Colonic mucosa (tissue), 4 donors: ENCODE measurements around the gene SEMA3A. TPM values are rescaled to one million over a fixed set of nuclear protein-coding genes. Genes with fewer than 3 reads are reported as not detected.
"Not testable (repeated sequence)": the region's sequence is repeated elsewhere in the genome, so short reads cannot be mapped to it uniquely, and the experiment has no call there.

Source experiments
- DNase-seq: peaks from one replicate; pipeline ENCODE4 v3.0.0-alpha.2; 2020
- H3K27ac ChIP-seq: fragments of 200-600 bp; one replicate; pipeline ENCODE4 v1.8.0; 2021
- H3K27me3 ChIP-seq: fragments of 200-600 bp; one replicate; pipeline ENCODE4 v1.8.0; 2021
- H3K36me3 ChIP-seq: fragments of 200-600 bp; one replicate; pipeline ENCODE4 v1.8.0; 2021
- H3K4me1 ChIP-seq: fragments of 200-600 bp; one replicate; pipeline ENCODE4 v1.8.0; 2021; ENCODE audit warnings: mild to moderate bottlenecking
- H3K4me3 ChIP-seq: fragments of 200-600 bp; one replicate; pipeline ENCODE4 v1.8.0; 2021
- H3K9ac ChIP-seq, 2 donors: one replicate each; pipeline ENCODE4 v1.7.0; 2013; ENCODE audit warnings: control low read depth in 2 of 2, low read depth in 2 of 2, low read length in 2 of 2
- H3K9me3 ChIP-seq: fragments of 200-600 bp; one replicate; pipeline ENCODE4 v1.8.0; 2021
- CTCF ChIP-seq: fragments of 200-600 bp; IDR thresholded peaks from one replicate; pipeline ENCODE4 v1.8.0; 2022; ENCODE audit warnings: antibody characterized with exemption, mild to moderate bottlenecking
- intact Hi-C: fragments of 100-400 bp; cut with DNase I; formaldehyde crosslinking; loops from one replicate; pipeline ENCODE4 v1.14.1; 2022
- total RNA-seq, 2 donors: library from RNA; stranded (reverse); fragmentation: NEBNext Ultra II Directional in 1 of 2; extraction: Animal tissue kit (Norgen Biotek cat#: 25700) in 1 of 2; gene quantifications; one replicate each; pipeline ENCODE4 v1.2.1, GENCODE V29; 2021
- donor health status: healthy.
- donor health status: DM: no; HTN: no; CAD: no.
- donor health status: DM: no; HTN: no; CAD: no.

SEMA3A gene
- total RNA-seq, 2 donors from 2014 or later: 1.7 to 14.2 TPM

GRCh38 chr7:84219310-84219709 lies 24.7 kb upstream of the SEMA3A start:
- no peaks in the 10 kb centered on the region for H3K36me3 ChIP-seq
- H3K27me3 ChIP-seq: no peaks in the 10 kb centered on the region
- no peaks in the 10 kb centered on the region for H3K9me3 ChIP-seq
- no peak overlapping the region for H3K4me3 ChIP-seq
- H3K4me1 ChIP-seq: no peaks in the 10 kb centered on the region
- H3K9ac ChIP-seq: no peak overlapping the region
- DNase-seq: no peak
- TF ChIP-seq CTCF: no peak
- no peak overlapping the region for H3K27ac ChIP-seq
- intact Hi-C loops: no loop called here

GRCh38 chr7:84218681-84219080 lies 24.1 kb upstream of the SEMA3A start:
- Histone ChIP-seq H3K9me3 (no peaks in the 10 kb centered on the region), H3K9ac (no peak overlapping the region)
- peak; percentile 20 for DNase-seq

GRCh38 chr7:84216472-84216871 lies 21.9 kb upstream of the SEMA3A start:
- Histone ChIP-seq H3K4me3 (no peak overlapping the region), H3K27me3 (no peaks in the 10 kb centered on the region), H3K4me1 (no peaks in the 10 kb centered on the region), H3K36me3 (no peaks in the 10 kb centered on the region), H3K9me3 (no peaks in the 10 kb centered on the region), H3K9ac (no peak overlapping the region), H3K27ac (no peak overlapping the region)
- intact Hi-C loops: no loop called here
- no peak for TF ChIP-seq CTCF
- DNase-seq: no peak

More at GRCh38 chr7:84218681-84219080, 24.1 kb upstream of the SEMA3A start:
- Histone ChIP-seq H3K4me1 (no peaks in the 10 kb centered on the region), H3K4me3 (no peak overlapping the region), H3K36me3 (no peaks in the 10 kb centered on the region), H3K27me3 (no peaks in the 10 kb centered on the region), H3K27ac (no peak overlapping the region)
- intact Hi-C loops: no loop called here
- no peak for TF ChIP-seq CTCF

- H3K9me3 ChIP-seq, H3K27ac ChIP-seq, H3K4me3 ChIP-seq, H3K9ac ChIP-seq, DNase-seq, intact Hi-C loops, H3K27me3 ChIP-seq, H3K36me3 ChIP-seq, H3K4me1 ChIP-seq: not testable (repeated sequence)
These were observed 20.2 kb upstream of the SEMA3A start for GRCh38 chr7:84214757-84215156.

GRCh38 chr7:84210301-84210700 lies 15.7 kb upstream of the SEMA3A start:
- H3K9me3 ChIP-seq: no peaks in the 10 kb centered on the region
- no peaks in the 10 kb centered on the region for H3K36me3 ChIP-seq
- no peaks in the 10 kb centered on the region for H3K4me1 ChIP-seq
- no peak overlapping the region for H3K9ac ChIP-seq
- H3K27me3 ChIP-seq: no peaks in the 10 kb centered on the region
- no peak overlapping the region for H3K4me3 ChIP-seq
- intact Hi-C loops: no loop called here
- H3K27ac ChIP-seq: no peak overlapping the region
- TF ChIP-seq CTCF: no peak
- DNase-seq: no peak

- H3K36me3 ChIP-seq: no peaks in the 10 kb centered on the region
- no peaks in the 10 kb centered on the region for H3K27me3 ChIP-seq
- no peaks in the 10 kb centered on the region for H3K4me1 ChIP-seq
- no peaks in the 10 kb centered on the region for H3K9me3 ChIP-seq
- H3K27ac ChIP-seq: no peak overlapping the region
- no peak for DNase-seq
- intact Hi-C loops: no loop called here
- no peak for TF ChIP-seq CTCF
- H3K9ac ChIP-seq: no peak overlapping the region
- no peak overlapping the region for H3K4me3 ChIP-seq
These were observed 14.4 kb upstream of the SEMA3A start for GRCh38 chr7:84209006-84209405.
